Activated CD4-positive, alpha-beta T cell treated with anti-CD3 and anti-CD28 coated beads for 36 hours (primary cell): ENCODE measurements around the gene LSR. TPM values are rescaled to one million over a fixed set of nuclear protein-coding genes. Genes with fewer than 3 reads are reported as not detected.

Experiments
- ATAC-seq: fragments of 200-7000 bp; cut with Tn5 transposase; one replicate; pipeline ENCODE4 v1.10.0; 2021; ENCODE audit warnings: mild to moderate bottlenecking, moderate library complexity
- CTCF ChIA-PET: fragments of 350-600 bp; sonication (Branson Sonifier 250); formaldehyde crosslinking; loops from one replicate; lab custom pipeline; 2021; ENCODE audit warnings: antibody characterized with exemption; lab: Charles Lee
- POLR2A ChIA-PET: fragments of 350-600 bp; sonication (Branson Sonifier 250); formaldehyde crosslinking; loops from one replicate; lab custom pipeline; 2021; ENCODE audit warnings: antibody characterized with exemption, inconsistent platforms; lab: Charles Lee
- DNase-seq: peaks from one replicate; pipeline ENCODE4 v3.0.0-alpha.2; 2020
- H3K27ac Mint-ChIP-seq: one replicate; pipeline ENCODE4 v1.8.0; 2021; ENCODE audit warnings: mixed read lengths
- H3K27me3 Mint-ChIP-seq: one replicate; pipeline ENCODE4 v1.8.0; 2021; ENCODE audit warnings: mixed read lengths
- H3K36me3 Mint-ChIP-seq: one replicate; pipeline ENCODE4 v1.8.0; 2021; ENCODE audit warnings: low read depth, mixed read lengths
- H3K4me1 Mint-ChIP-seq: one replicate; pipeline ENCODE4 v1.8.0; 2021; ENCODE audit warnings: mixed read lengths
- H3K4me3 Mint-ChIP-seq: one replicate; pipeline ENCODE4 v1.8.0; 2021; ENCODE audit warnings: mild to moderate bottlenecking, moderate library complexity, mixed read lengths
- H3K9me3 Mint-ChIP-seq: one replicate; pipeline ENCODE4 v1.8.0; 2021; ENCODE audit warnings: low read depth, mixed read lengths
- intact Hi-C, 2 experiments: fragments of 100-400 bp; cut with DNase I in 1 of 2; cut with micrococcal nuclease in 1 of 2; formaldehyde crosslinking; loops; one replicate each; pipeline versions ENCODE4 v1.14.2 to v1.15.1; 2022 to 2024; cut with DNase I, micrococcal nuclease
- total RNA-seq, 2 experiments: library from RNA; stranded (reverse); gene quantifications; one replicate each; pipeline ENCODE4 v1.2.3, GENCODE V29; 2021

The LSR gene
- total RNA-seq, 2 experiments from 2014 or later = 10.0 to 12.2 TPM

DNA sequence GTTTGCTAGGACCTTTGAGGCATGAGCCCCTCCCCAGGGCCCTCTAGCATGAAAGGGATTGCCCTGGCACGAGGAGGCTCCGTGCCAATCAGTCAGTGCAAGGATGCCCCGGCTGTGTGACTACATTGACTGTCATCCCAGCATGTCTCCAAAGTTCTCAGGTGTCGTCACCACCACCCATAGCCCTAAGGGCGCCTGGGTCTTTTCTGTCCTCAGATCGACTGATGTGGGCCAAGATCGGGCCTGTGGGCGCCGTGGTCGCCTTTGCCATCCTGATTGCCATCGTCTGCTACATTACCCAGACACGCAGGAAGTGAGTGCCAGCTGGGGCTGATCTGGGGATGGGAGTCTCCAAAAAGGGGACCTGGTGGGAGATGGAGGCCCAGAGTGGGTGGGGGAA is 61.5 kb downstream of the LSR start:
- CTCF ChIA-PET = no interaction called here
- Mint-ChIP-seq H3K27me3 (no peaks in the 10 kb centered on the region), H3K4me3 (no peak overlapping the region), H3K9me3 (no peaks in the 10 kb centered on the region), H3K36me3 (no peaks in the 10 kb centered on the region), H3K4me1 (no peaks in the 10 kb centered on the region), H3K27ac (no peak overlapping the region)
- intact Hi-C loops = no loop called here
- DNase-seq (peak; percentile 25), ATAC-seq (peak; percentile 36)
- POLR2A ChIA-PET = no interaction called here

DNA sequence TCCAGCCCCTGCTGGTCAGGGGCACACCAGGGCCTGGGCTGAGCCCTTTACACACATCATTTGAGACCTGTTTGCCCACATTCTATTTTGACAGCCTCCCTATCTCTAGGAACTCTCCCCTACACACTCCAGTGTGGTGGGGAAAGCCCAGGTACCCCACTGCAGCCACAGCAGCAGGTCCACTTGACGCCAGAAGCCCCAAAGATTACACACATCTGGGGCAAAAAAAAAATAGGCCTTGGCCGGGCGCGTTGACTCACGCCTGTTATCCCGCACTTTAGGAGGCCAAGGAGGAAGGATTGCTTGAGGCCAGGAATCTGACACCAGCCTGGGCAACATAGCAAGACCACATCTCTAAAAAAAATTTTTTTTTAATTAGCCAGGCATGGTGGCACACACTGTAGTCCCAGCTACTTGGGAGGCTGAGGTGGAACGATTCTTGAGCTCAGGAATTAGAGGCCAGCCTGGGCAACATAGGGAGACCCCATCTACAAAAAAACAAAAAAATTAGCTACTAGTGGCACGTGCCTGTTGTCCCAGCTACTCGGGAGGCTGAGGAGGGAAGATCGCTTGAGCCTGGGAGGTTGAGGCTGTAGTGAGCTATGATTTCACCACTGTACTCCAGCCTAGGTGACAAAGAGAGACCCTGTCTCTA is 62.1 kb downstream of the LSR start:
- ATAC-seq = no peak
- Mint-ChIP-seq H3K4me1 (no peaks in the 10 kb centered on the region), H3K27ac (no peak overlapping the region), H3K36me3 (no peaks in the 10 kb centered on the region), H3K4me3 (no peak overlapping the region), H3K27me3 (no peaks in the 10 kb centered on the region), H3K9me3 (no peaks in the 10 kb centered on the region)
- DNase-seq = no peak
- CTCF ChIA-PET = interaction anchor here (0.5 to 1.3 kb wide), 2 partner anchors 16 to 23 kb away, joined by 5 to 6 read pairs; no protein-coding TSS in a partner anchor
- POLR2A ChIA-PET = no interaction called here
- intact Hi-C loops = no loop called here

DNA sequence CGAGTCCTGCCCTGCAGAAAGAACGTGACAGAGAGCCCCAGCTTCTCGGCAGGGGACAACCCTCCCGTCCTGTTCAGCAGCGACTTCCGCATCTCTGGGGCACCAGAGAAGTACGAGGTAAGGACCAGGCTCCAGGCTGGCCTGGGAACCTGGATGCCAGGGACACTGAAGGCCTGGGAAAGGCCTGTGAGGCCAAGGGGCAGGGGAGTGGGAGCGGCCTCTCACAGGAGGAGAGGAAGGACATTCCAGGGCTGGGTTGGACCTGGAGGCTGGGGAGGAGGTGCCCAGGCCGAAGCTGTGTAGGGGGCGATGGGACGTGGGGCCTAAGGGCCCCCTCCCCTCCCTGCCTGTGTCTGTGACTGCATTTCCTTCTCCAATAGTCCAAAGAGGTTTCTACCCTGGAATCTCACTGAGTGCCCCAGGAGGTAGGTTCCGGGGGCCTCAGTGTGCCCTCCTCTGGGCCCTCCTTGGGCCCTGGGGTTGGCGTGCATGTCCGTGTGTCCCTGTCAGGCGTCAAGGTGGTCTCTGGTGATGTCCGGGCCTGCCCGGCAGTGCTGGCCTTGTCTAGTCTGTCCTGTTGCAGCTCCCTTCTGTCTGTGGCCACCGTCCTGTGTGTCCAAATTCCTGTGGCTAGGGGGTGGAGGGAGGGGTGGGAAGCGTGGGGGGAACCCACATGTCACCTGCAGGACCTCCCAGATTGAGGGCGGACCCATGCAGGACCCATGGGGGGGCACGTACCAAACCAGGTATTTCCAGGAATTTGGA is 63.3 kb downstream of the LSR start:
- Mint-ChIP-seq H3K9me3 (no peaks in the 10 kb centered on the region), H3K4me1 (no peaks in the 10 kb centered on the region), H3K36me3 (no peaks in the 10 kb centered on the region), H3K4me3 (no peak overlapping the region), H3K27ac (no peak overlapping the region), H3K27me3 (no peaks in the 10 kb centered on the region)
- ChIA-PET POLR2A (no interaction called here), CTCF (interaction anchor here (0.6 to 1.3 kb wide), 2 partner anchors 22 to 51 kb away, joined by 3 to 6 read pairs; no protein-coding TSS in a partner anchor)
- ATAC-seq (no peak), DNase-seq (no peak)
- intact Hi-C loops = no loop called here

DNA sequence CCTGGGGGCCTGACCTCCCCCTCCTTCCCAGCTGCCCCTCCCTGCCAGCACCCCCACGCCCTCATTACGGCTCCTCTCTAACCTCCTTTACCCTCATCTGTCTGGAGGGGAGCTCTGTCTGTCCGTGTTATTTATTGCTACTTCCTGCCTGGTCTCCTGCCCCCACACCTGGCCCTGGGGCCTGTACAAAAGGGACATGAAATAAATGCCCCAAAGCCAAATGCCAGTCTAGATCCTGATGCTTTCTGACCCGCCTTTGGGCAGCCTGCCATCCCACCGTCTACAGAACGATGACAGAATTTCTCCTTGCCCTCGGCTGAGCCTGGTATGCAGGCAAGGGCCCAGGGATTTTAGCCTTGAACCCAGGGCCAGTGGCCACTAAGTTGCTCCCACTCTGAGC is 64.8 kb downstream of the LSR start:
- no peaks in the 10 kb centered on the region for H3K27me3 Mint-ChIP-seq
- H3K4me1 Mint-ChIP-seq = peaks cover 2% of the 10 kb centered on the region
- H3K9me3 Mint-ChIP-seq = no peaks in the 10 kb centered on the region
- POLR2A ChIA-PET = no interaction called here
- ATAC-seq (no peak), DNase-seq (no peak)
- H3K36me3 Mint-ChIP-seq = no peaks in the 10 kb centered on the region
- no peak overlapping the region for H3K4me3 Mint-ChIP-seq
- intact Hi-C loops = no loop called here
- H3K27ac Mint-ChIP-seq = no peak overlapping the region
- CTCF ChIA-PET = interaction anchor here (0.7 to 1.4 kb wide), 3 partner anchors 15 to 73 kb away, joined by 3 to 4 read pairs (median 3); partner anchors contain the start of gene CD22

DNA sequence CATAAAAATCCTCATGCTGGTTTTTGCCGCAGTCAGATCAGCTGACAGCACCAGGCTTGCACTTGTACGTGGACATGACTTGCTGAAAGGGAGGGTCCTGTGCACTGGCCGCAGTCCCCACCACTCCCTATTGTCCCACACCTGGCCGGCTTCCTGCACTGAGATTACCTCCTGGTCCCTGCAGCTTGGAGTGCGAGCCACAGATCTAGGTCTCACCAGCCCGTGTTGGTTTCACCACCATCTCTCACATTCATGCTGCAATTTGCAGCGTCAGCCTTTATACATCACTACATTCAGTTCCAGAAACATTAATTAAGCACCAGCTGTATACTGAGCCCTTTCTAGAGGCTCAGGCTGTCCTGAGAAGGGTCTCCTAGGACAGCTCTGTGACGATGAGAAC is 65.2 kb downstream of the LSR start:
- intact Hi-C loops = no loop called here
- POLR2A ChIA-PET = no interaction called here
- Mint-ChIP-seq H3K27me3 (no peaks in the 10 kb centered on the region), H3K9me3 (no peaks in the 10 kb centered on the region), H3K27ac (no peak overlapping the region), H3K4me3 (no peak overlapping the region), H3K4me1 (peaks cover 7% of the 10 kb centered on the region), H3K36me3 (no peaks in the 10 kb centered on the region)
- CTCF ChIA-PET = interaction anchor here (0.5 to 1.4 kb wide), 3 partner anchors 15 to 199 kb away, joined by 3 read pairs; partner anchors contain the start of genes CD22 and FXYD3
- ATAC-seq (no peak), DNase-seq (no peak)

DNA sequence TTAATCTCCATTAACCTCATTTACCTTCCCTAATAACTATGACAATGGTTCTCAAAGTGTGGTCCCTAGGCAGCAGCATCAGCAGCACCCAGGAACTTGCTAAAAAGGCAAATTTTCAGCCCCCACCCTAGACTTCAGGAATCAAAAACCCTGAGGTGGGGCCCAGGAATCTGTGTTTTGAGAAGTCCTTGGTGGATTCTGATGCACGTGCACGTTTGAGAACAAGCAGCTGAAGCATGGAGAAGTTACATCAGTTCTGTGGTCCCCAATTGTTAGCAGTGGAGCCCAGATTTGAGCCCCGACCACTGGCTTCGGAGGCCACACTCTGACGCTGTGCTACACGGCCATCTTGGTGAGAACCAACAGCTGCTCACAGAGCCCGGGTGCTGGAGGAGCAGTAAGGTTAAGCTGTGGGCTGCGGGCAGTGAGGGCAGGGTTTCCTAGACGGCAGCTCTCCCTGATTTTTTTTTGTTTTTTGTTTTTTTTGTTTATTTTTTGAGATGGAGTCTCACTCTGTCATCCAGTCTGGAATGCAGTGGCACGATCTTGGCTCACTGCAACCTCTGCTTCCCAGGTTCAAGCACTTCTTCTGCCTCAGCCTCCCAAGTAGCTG is 66.2 kb downstream of the LSR start:
- CTCF ChIA-PET = interaction anchor here (0.5 to 0.6 kb wide), 2 partner anchors 181 to 200 kb away, joined by 3 read pairs; partner anchors contain the start of gene FXYD3
- intact Hi-C loops = no loop called here
- POLR2A ChIA-PET = no interaction called here
- H3K4me1 Mint-ChIP-seq = peaks cover 7% of the 10 kb centered on the region
- H3K4me3 Mint-ChIP-seq = no peak overlapping the region
- DNase-seq (no peak), ATAC-seq (no peak)
- H3K9me3 Mint-ChIP-seq = no peaks in the 10 kb centered on the region
- no peaks in the 10 kb centered on the region for H3K27me3 Mint-ChIP-seq
- no peak overlapping the region for H3K27ac Mint-ChIP-seq
- no peaks in the 10 kb centered on the region for H3K36me3 Mint-ChIP-seq

DNA sequence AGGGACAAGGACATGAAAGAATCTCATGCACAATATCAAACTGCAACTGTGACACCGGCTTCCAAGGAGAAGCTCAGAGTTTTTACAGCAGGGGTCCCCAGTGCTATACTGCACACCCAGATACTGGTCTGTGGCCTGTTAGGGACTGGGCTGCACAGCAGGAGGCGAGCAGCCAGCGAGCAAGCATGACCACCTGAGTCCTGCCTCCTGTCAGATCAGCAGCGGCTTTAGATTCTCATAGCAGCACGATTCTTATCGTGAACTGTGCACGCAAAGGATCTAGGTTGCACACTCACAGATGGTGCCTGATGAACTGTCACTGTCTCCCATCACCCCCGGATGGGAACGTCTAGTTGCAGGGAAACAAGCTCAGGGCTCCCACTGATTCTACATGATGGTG is 67.1 kb downstream of the LSR start:
- CTCF ChIA-PET = no interaction called here
- peaks cover 7% of the 10 kb centered on the region for H3K4me1 Mint-ChIP-seq
- H3K27me3 Mint-ChIP-seq = peaks cover 2% of the 10 kb centered on the region
- H3K9me3 Mint-ChIP-seq = no peaks in the 10 kb centered on the region
- ATAC-seq (no peak), DNase-seq (no peak)
- no peak overlapping the region for H3K27ac Mint-ChIP-seq
- H3K36me3 Mint-ChIP-seq = no peaks in the 10 kb centered on the region
- no peak overlapping the region for H3K4me3 Mint-ChIP-seq
- POLR2A ChIA-PET = no interaction called here
- intact Hi-C loops = no loop called here

DNA sequence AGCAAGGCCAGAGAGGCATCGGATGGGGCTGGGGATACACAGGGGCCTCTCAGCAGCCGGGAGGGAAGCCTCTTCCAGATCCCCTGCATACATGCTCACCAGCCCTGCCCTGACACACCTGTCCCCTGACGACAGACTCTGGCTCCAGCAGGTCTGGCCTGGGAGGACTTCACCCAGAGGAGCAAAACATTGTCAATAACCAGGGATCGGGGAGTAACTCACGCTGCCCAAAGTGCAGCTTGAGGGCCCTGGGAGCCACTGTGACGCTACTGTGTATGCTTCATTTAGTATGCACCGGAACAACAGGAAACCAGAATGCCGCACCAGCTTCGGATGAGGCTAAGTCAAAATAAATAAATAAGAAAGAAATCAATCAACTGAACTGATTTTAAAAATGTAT is 67.8 kb downstream of the LSR start:
- intact Hi-C loops = no loop called here
- Mint-ChIP-seq H3K9me3 (no peaks in the 10 kb centered on the region), H3K27me3 (peaks cover 2% of the 10 kb centered on the region), H3K4me1 (peaks cover 7% of the 10 kb centered on the region), H3K4me3 (no peak overlapping the region), H3K27ac (no peak overlapping the region), H3K36me3 (no peaks in the 10 kb centered on the region)
- DNase-seq = no peak
- no peak for ATAC-seq
- CTCF ChIA-PET = no interaction called here
- POLR2A ChIA-PET = no interaction called here

Other genes starting within 250 kb of the LSR start
- gene GRAMD1A, start 248.7 kb upstream of the LSR start, total RNA-seq = 100 to 1,000 TPM; 185 to 227 TPM
- gene SCN1B, start 218.5 kb upstream of the LSR start, total RNA-seq = 1 to 10 TPM; 1.3 to 1.6 TPM
- gene HPN, start 207.3 kb upstream of the LSR start, total RNA-seq = under 1 TPM in 1 of 2 experiments, not detected in 1; 0.09 TPM
- not detected for gene FXYD3, start 133.2 kb upstream of the LSR start, total RNA-seq
- gene LGI4, start 113.9 kb upstream of the LSR start, total RNA-seq = under 1 TPM; 0.66 to 0.67 TPM
- gene FXYD1, start 110.2 kb upstream of the LSR start, total RNA-seq = 1 to 10 TPM; 1.9 to 2.4 TPM
- under 1 TPM; 0.41 to 0.46 TPM for gene FXYD7, start 105.7 kb upstream of the LSR start, total RNA-seq
- 100 to 1,000 TPM; 261 to 358 TPM for gene FXYD5, start 94.3 kb upstream of the LSR start, total RNA-seq
- gene FAM187B, start 20.3 kb upstream of the LSR start, total RNA-seq = not detected
- 100 to 1,000 TPM; 116 to 154 TPM for gene USF2, start 20.0 kb downstream of the LSR start, total RNA-seq
- under 1 TPM; 0.25 to 0.30 TPM for gene HAMP, start 33.5 kb downstream of the LSR start, total RNA-seq
- gene MAG, start 43.2 kb downstream of the LSR start, total RNA-seq = under 1 TPM; 0.19 to 0.34 TPM
- gene CD22, start 80.2 kb downstream of the LSR start, total RNA-seq = 1 to 10 TPM; 3.5 to 4.1 TPM
- under 1 TPM; 0.23 to 0.35 TPM for gene FFAR1, start 98.9 kb downstream of the LSR start, total RNA-seq
- gene FFAR3, start 109.5 kb downstream of the LSR start, total RNA-seq = 1 to 10 TPM; 2.4 to 3.1 TPM
- gene GPR42, start 122.1 kb downstream of the LSR start, total RNA-seq = 1 to 10 TPM in 1 of 2 experiments, under 1 TPM in 1; 0.54 to 1.1 TPM
- gene FFAR2, start 199.3 kb downstream of the LSR start, total RNA-seq = not detected
- gene KRTDAP, start 241.5 kb downstream of the LSR start, total RNA-seq = not detected